Esophagus squamous epithelium (tissue), 5 donors: ENCODE results near the gene SPSB3. TPM values are rescaled to one million over a fixed set of nuclear protein-coding genes. Genes with fewer than 3 reads are reported as not detected.
A peak's percentile ranks its signal among the peaks of the same experiment; 100 is the strongest.

Experiments used
- DNase-seq: peaks from one replicate; lab custom pipeline; 2025; lab: John Stamatoyannopoulos, UW
- H3K27ac ChIP-seq, 4 donors: fragments of 200-600 bp; sonication (generic); one replicate each; pipeline ENCODE4 v1.5.1; 2016 to 2019; ENCODE audit warnings: mild to moderate bottlenecking in 1 of 4
- H3K27me3 ChIP-seq, 4 donors: fragments of 200-600 bp; sonication (generic); 1 replicate in 3 of 4; 2 replicates in 1 of 4; pipeline versions ENCODE4 v1.5.1 to v1.6.0; 2017 to 2021; ENCODE audit warnings: antibody characterized with exemption in 1 of 4
- H3K36me3 ChIP-seq, 3 donors: fragments of 200-600 bp; sonication (generic); one replicate each; pipeline ENCODE4 v1.5.1; 2016 to 2019
- H3K4me1 ChIP-seq, 3 donors: fragments of 200-600 bp; sonication (generic); one replicate each; pipeline ENCODE4 v1.5.1; 2017 to 2019
- H3K4me3 ChIP-seq, 4 donors: fragments of 200-600 bp; sonication (generic); 1 replicate in 3 of 4; 2 replicates in 1 of 4; pipeline ENCODE4 v1.5.1; 2016 to 2019; ENCODE audit warnings: mild to moderate bottlenecking in 2 of 4, moderate library complexity in 1 of 4
- H3K9me3 ChIP-seq, 3 donors: fragments of 200-600 bp; sonication (generic); one replicate each; pipeline ENCODE4 v1.5.1; 2016 to 2019
- CTCF ChIP-seq, 6 experiments: fragments of 450-650 bp in 4 of 6; fragments of 200-600 bp in 2 of 6; sonication (generic) in 2 of 6; IDR thresholded peaks; one replicate each; pipeline ENCODE4 v1.5.1; 2016 to 2019; ENCODE audit warnings: antibody characterized with exemption in 6 of 6, mild to moderate bottlenecking in 4 of 6, moderate library complexity in 4 of 6
- POLR2A ChIP-seq, 4 donors: fragments of 450-650 bp; IDR thresholded peaks; one replicate each; pipeline ENCODE4 v1.6.1; 2017; ENCODE audit warnings: antibody characterized with exemption in 4 of 4, mild to moderate bottlenecking in 4 of 4, moderate library complexity in 3 of 4
- WGBS, 2 donors: methylation state at CpG; one replicate each; pipeline ENCODE4 v1.1.5; 2018; 5-methylcytosine and 5-hydroxymethylcytosine counted together
- intact Hi-C: fragments of 100-400 bp; cut with DNase I; formaldehyde crosslinking; loops from one replicate; pipeline ENCODE4 v1.15.0; 2022
- total RNA-seq, 4 donors: library from RNA; depleted of rRNA; stranded (reverse); fragments of >200 nt; gene quantifications; one replicate each; pipeline ENCODE4 v1.1.0, GENCODE V29; 2016
- donor health status: DM: yes; HTN: yes; CAD: no.

Gene SPSB3
- total RNA-seq, 4 donors from 2014 or later = 27.8 to 84.5 (median 45.1) TPM

DNA sequence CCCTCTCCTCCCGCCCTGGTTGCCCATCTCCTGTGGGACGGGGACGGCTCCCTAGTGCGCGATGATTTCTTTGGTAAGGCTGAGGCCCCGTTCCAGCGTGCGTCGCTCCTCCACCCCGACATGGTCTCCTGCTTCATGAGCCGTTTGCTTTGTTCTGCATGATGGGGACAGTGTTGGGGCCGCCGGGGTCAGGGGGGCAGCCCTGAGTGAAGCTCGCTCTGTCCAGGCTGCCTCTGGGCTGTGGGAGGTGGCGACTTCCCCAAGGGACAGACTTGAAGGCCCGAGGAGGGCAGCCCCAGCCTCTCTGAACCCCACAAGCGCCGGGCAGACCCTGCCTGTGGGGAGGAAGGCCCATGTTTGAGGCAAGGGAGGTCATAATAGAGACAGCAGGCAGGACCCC, 23.4 kb downstream of the SPSB3 start:
- Histone ChIP-seq H3K4me3 (no peak overlapping the region), H3K27me3 (no peaks in the 10 kb centered on the region), H3K4me1 (peaks cover 4 to 35% (median 5%) of the 10 kb centered on the region in 3 donors), H3K9me3 (no peaks in the 10 kb centered on the region), H3K27ac (no peak overlapping the region), H3K36me3 (peaks cover 16 to 93% (median 27%) of the 10 kb centered on the region in 3 donors)
- TF ChIP-seq CTCF (IDR thresholded peaks at IDR 0.05) = no peak
- no peak for TF ChIP-seq POLR2A (IDR thresholded peaks at IDR 0.05)
- intact Hi-C loops = no loop called here
- 81 to 98% methylated on average over 9 to 11 of the region's 18 CpGs for WGBS, 2 donors
- DNase-seq = no peak

GRCh38 chr16:1757714-1758461, 24.5 kb downstream of the SPSB3 start:
- DNase-seq = no peak
- Histone ChIP-seq H3K4me3 (no peak overlapping the region), H3K27me3 (no peaks in the 10 kb centered on the region), H3K27ac (no peak overlapping the region), H3K4me1 (peaks cover 0 to 26% (median 4%) of the 10 kb centered on the region in 3 donors), H3K9me3 (no peaks in the 10 kb centered on the region), H3K36me3 (peaks cover 16 to 93% (median 19%) of the 10 kb centered on the region in 3 donors)
- intact Hi-C loops = no loop called here
- TF ChIP-seq POLR2A (IDR thresholded peaks at IDR 0.05) = no peak
- no peak for TF ChIP-seq CTCF (IDR thresholded peaks at IDR 0.05)
- WGBS, 2 donors = 92 to 94% methylated on average over 13 to 14 of the region's 37 CpGs

DNA sequence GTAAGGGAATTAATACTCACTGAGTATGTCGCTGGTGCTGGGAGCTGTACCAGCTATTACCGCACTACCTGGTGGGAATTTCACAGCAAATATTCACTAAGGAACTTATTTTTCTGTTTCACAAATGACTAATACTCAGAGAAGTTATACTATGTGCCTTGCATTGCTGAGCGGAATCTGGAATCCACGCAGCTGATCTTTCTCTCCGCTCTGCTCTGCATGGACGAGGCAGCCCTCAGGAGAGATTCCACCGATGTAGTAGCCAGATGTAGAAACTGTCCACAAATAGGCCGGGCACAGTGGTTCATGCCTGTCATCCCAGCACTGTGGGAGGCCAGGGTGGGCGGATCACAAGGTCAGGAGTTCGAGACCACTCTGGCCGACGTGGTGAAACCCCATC, 28.2 kb downstream of the SPSB3 start:
- Histone ChIP-seq H3K27me3 (no peaks in the 10 kb centered on the region), H3K27ac (peak overlapping the region; percentile 44 to 75 (median 66)), H3K4me1 (peaks cover 0 to 26% (median 4%) of the 10 kb centered on the region in 3 donors), H3K9me3 (no peaks in the 10 kb centered on the region), H3K36me3 (peaks cover 0 to 93% (median 10%) of the 10 kb centered on the region in 3 donors), H3K4me3 (no peak overlapping the region)
- TF ChIP-seq CTCF (IDR thresholded peaks at IDR 0.05) = no peak
- TF ChIP-seq POLR2A (IDR thresholded peaks at IDR 0.05) = no peak
- intact Hi-C loops = no loop called here
- 76 to 89% methylated on average over 6 to 12 of the region's 12 CpGs for WGBS, 2 donors
- DNase-seq = no peak

- TF ChIP-seq POLR2A (IDR thresholded peaks at IDR 0.05) = no peak
- TF ChIP-seq CTCF (IDR thresholded peaks at IDR 0.05) = no peak
- Histone ChIP-seq H3K4me1 (peaks cover 0 to 26% (median 4%) of the 10 kb centered on the region in 3 donors), H3K36me3 (peaks cover 10 to 93% (median 19%) of the 10 kb centered on the region in 3 donors), H3K27me3 (no peaks in the 10 kb centered on the region), H3K9me3 (no peaks in the 10 kb centered on the region), H3K27ac (no peak overlapping the region), H3K4me3 (no peak overlapping the region)
- WGBS, 2 donors = 95 to 97% methylated on average over 12 to 14 of the region's 14 CpGs
- intact Hi-C loops = no loop called here
- no peak for DNase-seq
These were observed 29.5 kb downstream of the SPSB3 start for GRCh38 chr16:1752853-1753252.

GRCh38 chr16:1751946-1752345, 30.4 kb downstream of the SPSB3 start:
- intact Hi-C loops = no loop called here
- H3K27me3 ChIP-seq = no peaks in the 10 kb centered on the region
- H3K27ac ChIP-seq = no peak overlapping the region
- DNase-seq = no peak
- H3K4me1 ChIP-seq = peaks cover 0 to 21% (median 4%) of the 10 kb centered on the region in 3 donors
- no peaks in the 10 kb centered on the region for H3K9me3 ChIP-seq
- WGBS, 2 donors = 94 to 100% methylated on average over 3 to 12 of the region's 16 CpGs
- TF ChIP-seq POLR2A (IDR thresholded peaks at IDR 0.05) (no peak), CTCF (IDR thresholded peaks at IDR 0.05) (no peak)
- peaks cover 16 to 93% (median 26%) of the 10 kb centered on the region in 3 donors for H3K36me3 ChIP-seq
- no peak overlapping the region for H3K4me3 ChIP-seq
